Esophagus muscularis mucosa (tissue), 4 donors: Measurements from ENCODE around the gene DNAJA2. TPM values are rescaled to one million over a fixed set of nuclear protein-coding genes. Genes with fewer than 3 reads are reported as not detected.

Experiments
- DNase-seq: peaks from one replicate; pipeline ENCODE4 v3.0.0-alpha.2; 2017; ENCODE audit errors: extremely low spot score
- H3K27ac ChIP-seq, 4 donors: fragments of 200-600 bp; sonication (generic); replicated peaks in 1 of 4; 1 replicate in 3 of 4; 2 replicates in 1 of 4; pipeline ENCODE4 v1.5.1; 2016 to 2019; ENCODE audit warnings: mild to moderate bottlenecking in 1 of 4
- H3K27me3 ChIP-seq, 4 donors: fragments of 200-600 bp; sonication (generic); one replicate each; pipeline versions ENCODE4 v1.5.1 to v1.6.0; 2016 to 2019
- H3K36me3 ChIP-seq, 4 donors: fragments of 200-600 bp; sonication (generic); one replicate each; pipeline ENCODE4 v1.5.1; 2016 to 2019
- H3K4me1 ChIP-seq, 4 donors: fragments of 200-600 bp; sonication (generic); one replicate each; pipeline ENCODE4 v1.5.1; 2016 to 2019
- H3K4me3 ChIP-seq, 4 donors: fragments of 200-600 bp; sonication (generic); 1 replicate in 2 of 4; 2 replicates in 2 of 4; pipeline ENCODE4 v1.5.1; 2016 to 2019; ENCODE audit warnings: mild to moderate bottlenecking in 4 of 4, moderate library complexity in 1 of 4
- H3K9me3 ChIP-seq, 4 donors: fragments of 200-600 bp; sonication (generic); 1 replicate in 3 of 4; 2 replicates in 1 of 4; pipeline ENCODE4 v1.5.1; 2016 to 2019
- EP300 ChIP-seq: sonication (generic); formaldehyde crosslinking; IDR thresholded peaks from one replicate; pipeline ENCODE4 v1.6.1; 2017; ENCODE audit warnings: antibody characterized with exemption
- POLR2A ChIP-seq: fragments of 450-650 bp; IDR thresholded peaks from one replicate; pipeline ENCODE4 v1.6.1; 2017; ENCODE audit warnings: antibody characterized with exemption, moderate library complexity, mild to moderate bottlenecking, low read depth
- POLR2AphosphoS5 ChIP-seq, 2 donors: sonication (generic); formaldehyde crosslinking; IDR thresholded peaks; one replicate each; pipeline ENCODE4 v1.6.1; 2017; ENCODE audit warnings: antibody characterized with exemption in 2 of 2
- WGBS: methylation state at CpG from one replicate; pipeline ENCODE4 v1.1.5; 2018; 5-methylcytosine and 5-hydroxymethylcytosine counted together
- intact Hi-C: fragments of 100-400 bp; cut with DNase I; formaldehyde crosslinking; loops from one replicate; pipeline ENCODE4 v1.15.1; 2023
- total RNA-seq, 4 donors: library from RNA; depleted of rRNA; stranded (reverse); fragments of >200 nt; gene quantifications; one replicate each; pipeline versions ENCODE4 v1.1.0 to v1.2.1, GENCODE V29; 2016
- TF ChIP-seq, protein P1 (sequence below), 3 experiments: fragments of 200-600 bp in 2 of 3; fragments of 450-650 bp in 1 of 3; sonication (generic) in 2 of 3; IDR thresholded peaks; one replicate each; pipeline ENCODE4 v1.5.1; 2017 to 2019; ENCODE audit warnings: antibody characterized with exemption in 3 of 3, mild to moderate bottlenecking in 2 of 3, moderate library complexity in 1 of 3

The DNAJA2 gene
- total RNA-seq, 4 donors from 2014 or later: 48.4 to 68.2 (median 56.0) TPM

DNA sequence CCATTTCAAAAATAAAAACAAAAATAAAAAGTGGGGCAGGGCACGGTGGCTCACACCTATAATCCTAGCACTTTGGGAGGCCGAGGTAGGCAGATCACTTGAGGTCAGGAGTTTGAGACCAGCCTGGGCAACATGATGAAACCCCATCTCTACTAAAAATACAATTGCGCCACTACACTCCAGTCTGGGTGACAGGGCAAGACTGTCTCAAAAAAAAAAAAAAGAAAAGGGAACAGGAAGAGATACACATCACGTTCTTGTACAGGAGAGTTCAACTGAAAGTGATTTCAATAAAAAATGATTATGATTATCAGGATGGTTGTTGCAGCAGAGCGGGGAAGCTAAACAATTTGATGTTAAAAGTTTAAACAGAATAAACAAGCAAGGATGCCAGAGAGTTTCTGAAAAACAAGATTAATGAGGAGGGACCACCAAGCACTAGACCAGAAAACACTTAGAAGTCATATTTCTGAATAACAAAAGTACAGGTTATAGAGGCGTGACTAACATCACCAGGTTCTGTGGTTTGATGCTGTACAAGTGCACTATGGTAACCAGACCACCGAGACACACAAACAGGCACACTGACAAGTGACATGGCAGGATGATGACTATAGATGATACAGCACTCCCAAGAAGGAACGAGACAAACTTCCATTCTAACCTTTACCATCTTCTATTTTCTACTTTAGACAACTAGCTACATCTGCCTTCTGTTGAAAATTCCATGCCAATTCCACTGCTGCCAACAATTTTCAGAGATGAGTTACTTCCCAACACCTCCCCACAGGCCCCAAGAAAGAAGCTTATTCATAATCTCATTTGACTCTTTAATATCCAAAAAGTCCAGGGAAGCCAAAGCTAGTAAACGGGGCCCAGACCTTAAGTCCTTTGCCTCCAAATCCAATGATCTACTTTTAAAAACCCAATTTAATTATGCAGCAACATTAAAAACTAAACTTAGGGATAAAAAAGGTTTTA, 11.8 kb downstream of the DNAJA2 start:
- DNase-seq: no peak
- intact Hi-C loops: no loop called here
- Histone ChIP-seq H3K9me3 (no peaks in the 10 kb centered on the region), H3K36me3 (peaks cover 69 to 100% (median 89%) of the 10 kb centered on the region in 4 donors), H3K27ac (peak overlapping the region; percentile 21 to 59 (median 41)), H3K27me3 (no peaks in the 10 kb centered on the region), H3K4me1 (peaks cover 13 to 34% (median 28%) of the 10 kb centered on the region in 4 donors), H3K4me3 (no peak overlapping the region)
- 61% methylated on average over 9 of the region's 9 CpGs for WGBS
- TF ChIP-seq POLR2AphosphoS5 (IDR thresholded peaks at IDR 0.05) (no peak), POLR2A (no peak), EP300 (no peak)
- TF ChIP-seq, protein P1, sequence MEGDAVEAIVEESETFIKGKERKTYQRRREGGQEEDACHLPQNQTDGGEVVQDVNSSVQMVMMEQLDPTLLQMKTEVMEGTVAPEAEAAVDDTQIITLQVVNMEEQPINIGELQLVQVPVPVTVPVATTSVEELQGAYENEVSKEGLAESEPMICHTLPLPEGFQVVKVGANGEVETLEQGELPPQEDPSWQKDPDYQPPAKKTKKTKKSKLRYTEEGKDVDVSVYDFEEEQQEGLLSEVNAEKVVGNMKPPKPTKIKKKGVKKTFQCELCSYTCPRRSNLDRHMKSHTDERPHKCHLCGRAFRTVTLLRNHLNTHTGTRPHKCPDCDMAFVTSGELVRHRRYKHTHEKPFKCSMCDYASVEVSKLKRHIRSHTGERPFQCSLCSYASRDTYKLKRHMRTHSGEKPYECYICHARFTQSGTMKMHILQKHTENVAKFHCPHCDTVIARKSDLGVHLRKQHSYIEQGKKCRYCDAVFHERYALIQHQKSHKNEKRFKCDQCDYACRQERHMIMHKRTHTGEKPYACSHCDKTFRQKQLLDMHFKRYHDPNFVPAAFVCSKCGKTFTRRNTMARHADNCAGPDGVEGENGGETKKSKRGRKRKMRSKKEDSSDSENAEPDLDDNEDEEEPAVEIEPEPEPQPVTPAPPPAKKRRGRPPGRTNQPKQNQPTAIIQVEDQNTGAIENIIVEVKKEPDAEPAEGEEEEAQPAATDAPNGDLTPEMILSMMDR (IDR thresholded peaks at IDR 0.05): no peak

- Histone ChIP-seq H3K4me3 (no peak overlapping the region), H3K36me3 (peaks cover 27 to 55% (median 50%) of the 10 kb centered on the region in 4 donors), H3K4me1 (peaks cover 0 to 3% (median 1%) of the 10 kb centered on the region in 4 donors), H3K27ac (no peak overlapping the region), H3K27me3 (no peaks in the 10 kb centered on the region), H3K9me3 (no peaks in the 10 kb centered on the region)
- DNase-seq: no peak
- WGBS: 94% methylated on average over 5 of the region's 5 CpGs
- intact Hi-C loops: no loop called here
- TF ChIP-seq, protein P1 (IDR thresholded peaks at IDR 0.05): no peak
- no peak for TF ChIP-seq POLR2A
Measured at GRCh38 chr16:46954562-46954961, 18.9 kb downstream of the DNAJA2 start.

- 57% methylated on average over 1 of the region's 1 CpG for WGBS
- H3K27me3 ChIP-seq: no peaks in the 10 kb centered on the region
Measured at GRCh38 chr16:46950009-46950408, 23.5 kb downstream of the DNAJA2 start.

GRCh38 chr16:46949241-46949892, 24.1 kb downstream of the DNAJA2 start:
- 85% methylated on average over 7 of the region's 7 CpGs for WGBS
- intact Hi-C loops: loop anchor here (5.0 kb wide), 1 partner anchor 1208 kb away; the partner anchor contains the start of gene ABCC12

More at GRCh38 chr16:46950009-46950408, 23.5 kb downstream of the DNAJA2 start:
- Histone ChIP-seq H3K4me3 (no peak overlapping the region), H3K27ac (no peak overlapping the region), H3K4me1 (no peaks in the 10 kb centered on the region), H3K36me3 (peaks cover 0 to 10% (median 9%) of the 10 kb centered on the region in 4 donors), H3K9me3 (no peaks in the 10 kb centered on the region)
- intact Hi-C loops: no loop called here
- DNase-seq: no peak
- TF ChIP-seq POLR2A: no peak
- no peak for TF ChIP-seq EP300
- TF ChIP-seq, protein P1 (IDR thresholded peaks at IDR 0.05): no peak
- no peak for TF ChIP-seq POLR2AphosphoS5 (IDR thresholded peaks at IDR 0.05)

More at GRCh38 chr16:46949241-46949892, 24.1 kb downstream of the DNAJA2 start:
- Histone ChIP-seq H3K4me3 (no peak overlapping the region), H3K4me1 (no peaks in the 10 kb centered on the region), H3K27me3 (no peaks in the 10 kb centered on the region), H3K27ac (no peak overlapping the region), H3K36me3 (peaks cover 0 to 3% (median 3%) of the 10 kb centered on the region in 4 donors), H3K9me3 (no peaks in the 10 kb centered on the region)
- TF ChIP-seq, protein P1 (IDR thresholded peaks at IDR 0.05): no peak
- TF ChIP-seq EP300 (no peak), POLR2A (no peak), POLR2AphosphoS5 (IDR thresholded peaks at IDR 0.05) (no peak)
- no peak for DNase-seq
